ENCODE measurements around the gene ZNF74. TPM values are rescaled to one million over a fixed set of nuclear protein-coding genes. Genes with fewer than 3 reads are reported as not detected.

ZNF74 gene
- total RNA-seq, 1 donor from 2014 or later = 20.4 TPM

- Mint-ChIP-seq H3K27me3 (ENCODE audit: unreplicated experiment) (no peaks in the 10 kb centered on the region), H3K9me3 (ENCODE audit: unreplicated experiment) (no peaks in the 10 kb centered on the region), H3K36me3 (ENCODE audit: unreplicated experiment) (peaks cover 17% of the 10 kb centered on the region), H3K4me3 (ENCODE audit: unreplicated experiment) (no peak overlapping the region), H3K27ac (ENCODE audit: unreplicated experiment) (no peak overlapping the region), H3K4me1 (ENCODE audit: unreplicated experiment) (peaks cover 25% of the 10 kb centered on the region)
- no peak for DNase-seq (ENCODE audit: extremely low spot score, unreplicated experiment)
- no peak for TF ChIP-seq CTCF (IDR thresholded peaks at IDR 0.05)
These were observed 63.7 kb downstream of the ZNF74 start for GRCh38 chr22:20457506-20458240.

Other genes starting within 250 kb of the ZNF74 start
- gene CCDC188, start 243.1 kb upstream of the ZNF74 start, total RNA-seq = 0.56 and 1.6 TPM in 2 replicates
- gene RTN4R, start 125.8 kb upstream of the ZNF74 start, total RNA-seq = 1.5 and 2.1 TPM in 2 replicates
- 55.0 and 59.4 TPM in 2 replicates for gene DGCR6L, start 74.1 kb upstream of the ZNF74 start, total RNA-seq
- gene SCARF2, start 43.7 kb downstream of the ZNF74 start, total RNA-seq = 48.4 and 50.8 TPM in 2 replicates
- 44.7 and 46.3 TPM in 2 replicates for gene KLHL22, start 101.6 kb downstream of the ZNF74 start, total RNA-seq
- 104 TPM in 2 replicates for gene MED15, start 113.5 kb downstream of the ZNF74 start, total RNA-seq